ENCODE measurements around the gene MC1R. TPM values are rescaled to one million over a fixed set of nuclear protein-coding genes. Genes with fewer than 3 reads are reported as not detected.

MC1R gene
- polyA plus RNA-seq, 3 donors = 0.21 to 3.9 TPM; not detected in 1

GRCh38 chr16:89887243-89887642, 31.4 kb upstream of the MC1R start:
- Mint-ChIP-seq H3K4me3 (no peak overlapping the region), H3K27ac (peak overlapping the region in 2 of 7 donors; percentile 25 to 50), H3K4me1 (no peaks in the 10 kb centered on the region), H3K36me3 (peaks cover 68 to 94% of the 10 kb centered on the region in 2 donors), H3K27me3 (ENCODE audit: low read depth in 3 of 3) (peaks cover 0 to 1% (median 0%) of the 10 kb centered on the region in 3 donors), H3K9me3 (no peaks in the 10 kb centered on the region)
- no peaks in the 10 kb centered on the region for H3K9me3 ChIP-seq (replicated peaks in 1 of 2; ENCODE audit: control insufficient read depth in 1 of 2, insufficient read depth in 1 of 2, low read length in 2 of 2)
- H3K4me1 ChIP-seq (ENCODE audit: control insufficient read depth in 1 of 2, insufficient read depth in 2 of 2, low read length in 2 of 2) = no peaks in the 10 kb centered on the region
- H2AFZ ChIP-seq (ENCODE audit: insufficient read depth, low read depth, low read length, poor library complexity, severe bottlenecking) = no peak overlapping the region
- H3K36me3 ChIP-seq (replicated peaks in 1 of 2; ENCODE audit: control insufficient read depth in 1 of 2, insufficient read depth in 2 of 2, low read length in 2 of 2) = peaks cover 83 to 98% of the 10 kb centered on the region in 2 donors
- H4K20me1 ChIP-seq (ENCODE audit: insufficient read depth, low read length) = peaks cover 70% of the 10 kb centered on the region
- H3K27ac ChIP-seq (ENCODE audit: low read depth in 1 of 2, low read length in 2 of 2) = no peak overlapping the region
- H3K79me2 ChIP-seq (ENCODE audit: insufficient read depth, low read length) = peaks cover 24% of the 10 kb centered on the region
- no peak overlapping the region for H3K4me3 ChIP-seq (replicated peaks in 1 of 3; ENCODE audit: low read depth in 2 of 3, low read length in 3 of 3)
- no peak for DNase-seq
- H3K27me3 ChIP-seq (ENCODE audit: control insufficient read depth in 2 of 2, insufficient read depth in 2 of 2, low read length in 2 of 2) = no peaks in the 10 kb centered on the region
- no peak for TF ChIP-seq CTCF (IDR thresholded peaks at IDR 0.05)
- intact Hi-C loops (cut with micrococcal nuclease) = no loop called here
- no peak overlapping the region for H3K9ac ChIP-seq (ENCODE audit: insufficient read depth, low read length, poor library complexity, severe bottlenecking)
- WGBS (ENCODE audit: insufficient coverage) = 96% methylated on average over 11 of the region's 14 CpGs
- no peak overlapping the region for H3K4me2 ChIP-seq (replicated peaks; ENCODE audit: extremely low read depth, low read length, poor library complexity, severe bottlenecking)

- Histone ChIP-seq H3K27ac (ENCODE audit: low read depth in 1 of 2, low read length in 2 of 2) (no peak overlapping the region), H2AFZ (ENCODE audit: insufficient read depth, low read depth, low read length, poor library complexity, severe bottlenecking) (no peak overlapping the region), H3K9ac (ENCODE audit: insufficient read depth, low read length, poor library complexity, severe bottlenecking) (no peak overlapping the region), H3K4me2 (replicated peaks; ENCODE audit: extremely low read depth, low read length, poor library complexity, severe bottlenecking) (no peak overlapping the region), H3K9me3 (replicated peaks in 1 of 2; ENCODE audit: control insufficient read depth in 1 of 2, insufficient read depth in 1 of 2, low read length in 2 of 2) (no peaks in the 10 kb centered on the region), H3K4me1 (ENCODE audit: control insufficient read depth in 1 of 2, insufficient read depth in 2 of 2, low read length in 2 of 2) (no peaks in the 10 kb centered on the region), H4K20me1 (ENCODE audit: insufficient read depth, low read length) (peaks cover 69% of the 10 kb centered on the region), H3K79me2 (ENCODE audit: insufficient read depth, low read length) (peaks cover 2% of the 10 kb centered on the region), H3K27me3 (ENCODE audit: control insufficient read depth in 2 of 2, insufficient read depth in 2 of 2, low read length in 2 of 2) (no peaks in the 10 kb centered on the region), H3K36me3 (replicated peaks in 1 of 2; ENCODE audit: control insufficient read depth in 1 of 2, insufficient read depth in 2 of 2, low read length in 2 of 2) (peaks cover 85 to 98% of the 10 kb centered on the region in 2 donors), H3K4me3 (replicated peaks in 1 of 3; ENCODE audit: low read depth in 2 of 3, low read length in 3 of 3) (no peak overlapping the region)
- TF ChIP-seq CTCF (IDR thresholded peaks at IDR 0.05) = no peak
- peaks cover 69 to 93% of the 10 kb centered on the region in 2 donors for H3K36me3 Mint-ChIP-seq
- no peaks in the 10 kb centered on the region for H3K4me1 Mint-ChIP-seq
- no peaks in the 10 kb centered on the region for H3K27me3 Mint-ChIP-seq (ENCODE audit: low read depth in 3 of 3)
- H3K4me3 Mint-ChIP-seq = no peak overlapping the region
- DNase-seq = no peak
- no peaks in the 10 kb centered on the region for H3K9me3 Mint-ChIP-seq
- H3K27ac Mint-ChIP-seq = peak overlapping the region in 2 of 7 donors; percentile 35 to 57
- WGBS (ENCODE audit: insufficient coverage) = 100% methylated on average over 2 of the region's 9 CpGs
- intact Hi-C loops (cut with micrococcal nuclease) = no loop called here
These were observed 28.5 kb upstream of the MC1R start for GRCh38 chr16:89890200-89890599.

Data from CD14-positive monocyte (primary cell).